Measurements from ENCODE around the gene KLHL29. TPM values are rescaled to one million over a fixed set of nuclear protein-coding genes. Genes with fewer than 3 reads are reported as not detected.

The KLHL29 gene
- total and polyA plus RNA-seq, 2 of the 13 experiments (the other 11 are each of a cell fraction or from before 2014, with no cell fraction given), result 0.01 TPM; not detected in 1

- no TSS peak for BruUV-seq (replicated peaks)
- FAIRE-seq (no peak), ATAC-seq (no peak), DNase-seq (ENCODE audit: low spot score) (no peak)
- in situ Hi-C loops (cut with HindIII; ENCODE audit: extremely low pct_ligation_motif_present, low pct_unique_long_range_greater_than_20kb) (no loop called here), intact Hi-C loops (cut with micrococcal nuclease; ENCODE audit: unreplicated experiment) (no loop called here)
- H3K27me3 ChIP-seq (ENCODE audit: control insufficient read depth in 1 of 2, insufficient read depth in 2 of 2, low read length in 2 of 2), result no peaks in the 10 kb centered on the region
- no peaks in the 10 kb centered on the region for H4K20me1 ChIP-seq (ENCODE audit: insufficient read depth, low read length)
- 87% methylated on average over 5 of the region's 5 CpGs for WGBS (ENCODE audit: low lambda C conversion rate)
- H3K79me2 ChIP-seq (ENCODE audit: insufficient read depth, low read length), result no peaks in the 10 kb centered on the region
- H2AFZ ChIP-seq (ENCODE audit: low read length), result no peak overlapping the region
- H3K4me3 ChIP-seq (replicated peaks in 1 of 3; ENCODE audit: insufficient read depth in 1 of 3, low read depth in 2 of 3, low read length in 3 of 3), result no peak overlapping the region
- H3K4me1 ChIP-seq (ENCODE audit: insufficient read depth, low read length), result no peaks in the 10 kb centered on the region
- ChIA-PET POLR2A (no interaction called here), CTCF (ENCODE audit: low intra/inter-chr PET ratio, low total read pairs) (no interaction called here)
- no peak overlapping the region for H3K4me2 ChIP-seq (ENCODE audit: low read depth, low read length)
- no peak overlapping the region for H3K9ac ChIP-seq (ENCODE audit: insufficient read depth, low read depth, low read length)
- H3K27ac ChIP-seq (ENCODE audit: extremely low read length, insufficient read depth, low read length), result no peak overlapping the region
- no peaks in the 10 kb centered on the region for H3K36me3 ChIP-seq (replicated peaks in 1 of 2; ENCODE audit: control insufficient read depth in 1 of 2, insufficient read depth in 2 of 2, low read length in 2 of 2)
- TF ChIP-seq CENPX (CRISPR knock-in tag; IDR thresholded peaks at IDR 0.05), result no peak
- TF ChIP-seq ZBTB14 (CRISPR knock-in tag; IDR thresholded peaks at IDR 0.05), result no peak
- TF ChIP-seq SP5 (CRISPR knock-in tag; IDR thresholded peaks at IDR 0.05; ENCODE audit: borderline replicate concordance, low read depth), result no peak
- TF ChIP-seq ATF5 (CRISPR knock-in tag; IDR thresholded peaks at IDR 0.05; ENCODE audit: low read depth), result no peak
- TF ChIP-seq NFKB2 (CRISPR knock-in tag; IDR thresholded peaks at IDR 0.05; ENCODE audit: borderline replicate concordance), result no peak
- TF ChIP-seq ARID5B (CRISPR knock-in tag; IDR thresholded peaks at IDR 0.05), result no peak
- H3K9me3 ChIP-seq (ENCODE audit: low read length), result no peaks in the 10 kb centered on the region
Observed at GRCh38 chr2:23700627-23701026, 315.6 kb downstream of the KLHL29 start.

All from HepG2 (cell line).